Retinal pigment epithelial cell (primary cell): ENCODE results near the gene MATK.
"Not testable (repeated sequence)": the region's sequence is repeated elsewhere in the genome, so short reads cannot be mapped to it uniquely, and the experiment has no call there.

ENCODE experiments used
- DNase-seq: peaks from one replicate; pipeline ENCODE4 v3.0.0-alpha.2; 2010; ENCODE audit warnings: low read depth
- H3K4me3 ChIP-seq: 2 replicates; pipeline ENCODE4 v1.5.1; 2011; ENCODE audit warnings: mild to moderate bottlenecking, low read length, control low read depth, moderate library complexity
- CTCF ChIP-seq: conservative IDR thresholded peaks from 2 replicates; pipeline ENCODE4 v1.5.1; 2011; ENCODE audit warnings: low read depth, low read length, control low read depth, inconsistent platforms

The MATK gene

GRCh38 chr19:3762130-3762473 lies 24.1 kb downstream of the MATK start:
- DNase-seq, result no peak
- H3K4me3 ChIP-seq, result peak overlapping the region; percentile 89
- no peak for TF ChIP-seq CTCF

GRCh38 chr19:3761382-3762129 lies 24.6 kb downstream of the MATK start, which contains the start of gene APBA3:
Gene APBA3 (minus strand): TSS chr19:3761692. CDS start chr19:3760264, 1,428 bp downstream.
- DNase-seq, result peak; percentile 30
- peak; percentile 67 for TF ChIP-seq CTCF
- peak within 1 kb of the TSS; percentile 99 for H3K4me3 ChIP-seq

- TF ChIP-seq CTCF, result no peak
- DNase-seq, result no peak
- peak overlapping the region; percentile 99 for H3K4me3 ChIP-seq
Measured at GRCh38 chr19:3760871-3761361, 25.3 kb downstream of the MATK start.

GRCh38 chr19:3759482-3760254 lies 26.5 kb downstream of the MATK start:
- TF ChIP-seq CTCF, result no peak
- DNase-seq, result no peak
- no peak overlapping the region for H3K4me3 ChIP-seq

GRCh38 chr19:3758297-3758696 lies 27.9 kb downstream of the MATK start:
- DNase-seq, H3K4me3 ChIP-seq: not testable (repeated sequence)

- not testable (repeated sequence) for H3K4me3 ChIP-seq, DNase-seq
Measured at GRCh38 chr19:3757705-3758104, 28.5 kb downstream of the MATK start.

- H3K4me3 ChIP-seq, result no peak overlapping the region
- no peak for TF ChIP-seq CTCF
Measured at GRCh38 chr19:3753631-3754410, 32.4 kb downstream of the MATK start.

More at GRCh38 chr19:3753631-3754410, 32.4 kb downstream of the MATK start:
- DNase-seq, result no peak
